ENCODE measurements around the gene BYSL. TPM values are rescaled to one million over a fixed set of nuclear protein-coding genes. Genes with fewer than 3 reads are reported as not detected.

Gene BYSL
- total RNA-seq, 4 donors from 2014 or later, result 5.8 to 11.6 (median 9.2) TPM

GRCh38 chr6:41966961-41967311 lies 45.6 kb downstream of the BYSL start:
- H3K4me3 ChIP-seq, result no peak overlapping the region
- H3K27me3 ChIP-seq, result no peaks in the 10 kb centered on the region
- peaks cover 7 to 15% (median 11%) of the 10 kb centered on the region in 4 donors for H3K4me1 ChIP-seq
- no peak overlapping the region for H3K27ac ChIP-seq (replicated peaks in 1 of 4)
- WGBS, result 79% methylated on average over 4 of the region's 4 CpGs
- no peak for TF ChIP-seq POLR2A (IDR thresholded peaks at IDR 0.05; ENCODE audit: low read depth)
- no peak for TF ChIP-seq CTCF (IDR thresholded peaks at IDR 0.05)
- no peak for TF ChIP-seq EP300 (IDR thresholded peaks at IDR 0.05)
- no peak for TF ChIP-seq POLR2AphosphoS5 (IDR thresholded peaks at IDR 0.05)
- no peaks in the 10 kb centered on the region for H3K36me3 ChIP-seq
- no peaks in the 10 kb centered on the region for H3K9me3 ChIP-seq
- intact Hi-C loops (cut with DNase I), result loop anchor here (10.0 kb wide), 1 partner anchor 58 kb away; no protein-coding TSS in a partner anchor
- DNase-seq (ENCODE audit: extremely low spot score), result no peak

DNA sequence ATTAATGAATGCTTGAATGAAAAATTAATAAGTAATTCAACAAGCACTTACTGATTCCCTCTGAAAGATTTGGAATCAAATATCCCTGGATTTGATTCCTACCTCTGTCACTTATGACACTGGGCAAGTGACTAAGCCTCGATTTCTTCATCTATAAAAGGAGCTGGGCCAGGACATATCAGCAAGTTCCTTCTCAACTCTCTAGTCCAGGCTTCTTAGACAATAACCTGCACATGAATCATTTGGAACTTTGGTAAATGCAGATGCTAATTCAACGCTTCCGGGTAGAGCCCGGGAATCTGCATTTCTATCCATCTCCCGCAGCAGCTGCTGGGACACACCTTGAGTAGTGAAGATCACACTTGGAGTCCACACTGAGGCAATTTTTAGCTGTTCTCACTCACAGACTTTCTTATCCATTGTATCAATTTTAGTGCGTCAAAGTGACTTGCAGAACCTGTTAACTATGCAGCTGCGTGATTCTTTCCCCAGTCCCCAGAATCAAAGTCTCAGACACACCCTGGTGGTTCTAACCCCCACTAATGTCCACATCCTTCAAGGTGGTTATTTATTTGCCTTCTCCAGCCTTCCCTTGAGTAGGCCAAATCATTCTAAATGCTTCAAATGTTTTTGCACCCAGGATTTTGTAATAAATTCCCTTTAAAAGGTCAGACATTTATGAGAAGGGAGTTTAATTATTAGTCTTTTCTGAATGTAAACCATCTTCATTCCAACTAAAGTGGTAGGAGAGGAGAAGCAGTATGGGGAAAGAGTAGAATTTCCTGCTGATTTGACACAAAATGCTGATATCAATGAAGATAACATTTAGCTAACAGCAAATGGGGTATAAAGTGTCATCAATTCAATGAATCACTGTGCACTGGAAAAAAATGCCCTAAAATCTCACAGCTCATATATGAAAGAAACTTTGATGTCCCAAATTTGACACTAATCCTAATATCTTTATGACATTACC lies 46.3 kb downstream of the BYSL start:
- H3K9me3 ChIP-seq, result no peaks in the 10 kb centered on the region
- TF ChIP-seq POLR2A (IDR thresholded peaks at IDR 0.05; ENCODE audit: low read depth) (no peak), EP300 (IDR thresholded peaks at IDR 0.05) (no peak), POLR2AphosphoS5 (IDR thresholded peaks at IDR 0.05) (no peak), CTCF (IDR thresholded peaks at IDR 0.05) (no peak)
- no peaks in the 10 kb centered on the region for H3K36me3 ChIP-seq
- 93% methylated on average over 7 of the region's 7 CpGs for WGBS
- H3K4me3 ChIP-seq, result no peak overlapping the region
- intact Hi-C loops (cut with DNase I), result loop anchor here (10.0 kb wide), 1 partner anchor 57 kb away; no protein-coding TSS in a partner anchor
- H3K27ac ChIP-seq (replicated peaks in 1 of 4), result no peak overlapping the region
- no peaks in the 10 kb centered on the region for H3K27me3 ChIP-seq
- peaks cover 7 to 15% (median 11%) of the 10 kb centered on the region in 4 donors for H3K4me1 ChIP-seq
- DNase-seq (ENCODE audit: extremely low spot score), result no peak

- no peak for DNase-seq (ENCODE audit: extremely low spot score)
- intact Hi-C loops (cut with DNase I), result no loop called here
- H3K9me3 ChIP-seq, result no peaks in the 10 kb centered on the region
- no peak overlapping the region for H3K27ac ChIP-seq (replicated peaks in 1 of 4)
- no peaks in the 10 kb centered on the region for H3K27me3 ChIP-seq
- WGBS, result 51% methylated on average over 4 of the region's 4 CpGs
- no peak overlapping the region for H3K4me3 ChIP-seq
- H3K36me3 ChIP-seq, result no peaks in the 10 kb centered on the region
- H3K4me1 ChIP-seq, result peaks cover 11 to 15% (median 14%) of the 10 kb centered on the region in 4 donors
- TF ChIP-seq CTCF (IDR thresholded peaks at IDR 0.05), result no peak
- no peak for TF ChIP-seq POLR2A (IDR thresholded peaks at IDR 0.05; ENCODE audit: low read depth)
- no peak for TF ChIP-seq EP300 (IDR thresholded peaks at IDR 0.05)
- TF ChIP-seq POLR2AphosphoS5 (IDR thresholded peaks at IDR 0.05), result no peak
These were observed 49.1 kb downstream of the BYSL start for GRCh38 chr6:41970436-41970846.

- TF ChIP-seq EP300 (IDR thresholded peaks at IDR 0.05) (no peak), POLR2A (IDR thresholded peaks at IDR 0.05; ENCODE audit: low read depth) (no peak), POLR2AphosphoS5 (IDR thresholded peaks at IDR 0.05) (no peak), CTCF (IDR thresholded peaks at IDR 0.05) (no peak)
- 69% methylated on average over 2 of the region's 2 CpGs for WGBS
- Histone ChIP-seq H3K27ac (replicated peaks in 1 of 4) (no peak overlapping the region), H3K27me3 (no peaks in the 10 kb centered on the region), H3K4me1 (peaks cover 11 to 15% (median 14%) of the 10 kb centered on the region in 4 donors), H3K4me3 (no peak overlapping the region), H3K36me3 (no peaks in the 10 kb centered on the region), H3K9me3 (no peaks in the 10 kb centered on the region)
- intact Hi-C loops (cut with DNase I), result no loop called here
- DNase-seq (ENCODE audit: extremely low spot score), result no peak
These were observed 51.5 kb downstream of the BYSL start for GRCh38 chr6:41972826-41973225.
